Activated naive CD8-positive, alpha-beta T cell treated with anti-CD3 and anti-CD28 coated beads, Interleukin-2, amount 50 U/mL, for 24 hours (primary cell): ENCODE data around the gene NOXO1.
"Not testable (repeated sequence)": the region's sequence is repeated elsewhere in the genome, so short reads cannot be mapped to it uniquely, and the experiment has no call there.

Experiments used
- ATAC-seq: fragments of 150-1000 bp; cut with Tn5 transposase; one replicate; pipeline ENCODE4 v1.10.0; 2021
- DNase-seq: peaks from one replicate; pipeline ENCODE4 v3.0.0; 2021
- H3K27ac Mint-ChIP-seq: one replicate; pipeline ENCODE4 v1.8.0; 2021; ENCODE audit warnings: mild to moderate bottlenecking, mixed read lengths
- H3K27me3 Mint-ChIP-seq: one replicate; pipeline ENCODE4 v1.8.0; 2021; ENCODE audit warnings: mixed read lengths
- H3K36me3 Mint-ChIP-seq: one replicate; pipeline ENCODE4 v1.8.0; 2021; ENCODE audit warnings: low read depth, mixed read lengths
- H3K4me1 Mint-ChIP-seq: one replicate; pipeline ENCODE4 v1.8.0; 2021; ENCODE audit warnings: mixed read lengths
- H3K4me3 Mint-ChIP-seq: one replicate; pipeline ENCODE4 v1.8.0; 2021; ENCODE audit warnings: mild to moderate bottlenecking, moderate library complexity, mixed read lengths
- H3K9me3 Mint-ChIP-seq: one replicate; pipeline ENCODE4 v1.8.0; 2021; ENCODE audit warnings: mixed read lengths

Gene NOXO1

GRCh38 chr16:2019518-2019920 lies 38.2 kb upstream of the NOXO1 start, which contains the start of gene NPW:
Gene NPW (plus strand): TSS chr16:2019785.
- H3K27ac Mint-ChIP-seq, result no peak within 1 kb of the TSS
- peak within 1 kb of the TSS; percentile 70 for H3K4me3 Mint-ChIP-seq
- H3K27me3 Mint-ChIP-seq, result peaks cover 32% of the 10 kb centered on the region
- H3K4me1 Mint-ChIP-seq, result peaks cover 19% of the 10 kb centered on the region
- no peaks in the 10 kb centered on the region for H3K9me3 Mint-ChIP-seq
- peak; percentile 39 for ATAC-seq
- H3K36me3 Mint-ChIP-seq, result no peaks in the 10 kb centered on the region
- DNase-seq, result peak; percentile 54

- H3K4me1 Mint-ChIP-seq, result peaks cover 7% of the 10 kb centered on the region
- DNase-seq (no peak), ATAC-seq (no peak)
- H3K27ac Mint-ChIP-seq, result no peak overlapping the region
- H3K4me3 Mint-ChIP-seq, result no peak overlapping the region
- H3K9me3 Mint-ChIP-seq, result no peaks in the 10 kb centered on the region
- H3K27me3 Mint-ChIP-seq, result peaks cover 20% of the 10 kb centered on the region
- no peaks in the 10 kb centered on the region for H3K36me3 Mint-ChIP-seq
Measured at GRCh38 chr16:2016407-2016922, 35.2 kb upstream of the NOXO1 start.

- DNase-seq, result no peak
- no peak for ATAC-seq
- Mint-ChIP-seq H3K27me3 (peaks cover 14% of the 10 kb centered on the region), H3K27ac (no peak overlapping the region), H3K4me1 (peaks cover 7% of the 10 kb centered on the region), H3K4me3 (no peak overlapping the region), H3K9me3 (no peaks in the 10 kb centered on the region), H3K36me3 (no peaks in the 10 kb centered on the region)
Measured at GRCh38 chr16:2015947-2016208, 34.6 kb upstream of the NOXO1 start.

- no peak overlapping the region for H3K27ac Mint-ChIP-seq
- ATAC-seq (no peak), DNase-seq (no peak)
- H3K27me3 Mint-ChIP-seq, result peaks cover 10% of the 10 kb centered on the region
- peaks cover under 1% of the 10 kb centered on the region for H3K36me3 Mint-ChIP-seq
- H3K4me3 Mint-ChIP-seq, result no peak overlapping the region
- H3K9me3 Mint-ChIP-seq, result no peaks in the 10 kb centered on the region
- peaks cover 6% of the 10 kb centered on the region for H3K4me1 Mint-ChIP-seq
Measured at GRCh38 chr16:2015117-2015946, 34.1 kb upstream of the NOXO1 start.

GRCh38 chr16:2013527-2013926 lies 32.3 kb upstream of the NOXO1 start:
- H3K27ac Mint-ChIP-seq, result no peak overlapping the region
- peaks cover 12% of the 10 kb centered on the region for H3K4me1 Mint-ChIP-seq
- H3K36me3 Mint-ChIP-seq, result peaks cover 8% of the 10 kb centered on the region
- no peaks in the 10 kb centered on the region for H3K9me3 Mint-ChIP-seq
- ATAC-seq (no peak), DNase-seq (no peak)
- H3K27me3 Mint-ChIP-seq, result peaks cover 2% of the 10 kb centered on the region
- no peak overlapping the region for H3K4me3 Mint-ChIP-seq

GRCh38 chr16:2011726-2012125 lies 30.5 kb upstream of the NOXO1 start:
- Mint-ChIP-seq H3K4me1 (peaks cover 29% of the 10 kb centered on the region), H3K4me3 (peak overlapping the region; percentile 29), H3K36me3 (peaks cover 19% of the 10 kb centered on the region)
- H3K27ac Mint-ChIP-seq, H3K9me3 Mint-ChIP-seq, DNase-seq, ATAC-seq, H3K27me3 Mint-ChIP-seq: not testable (repeated sequence)

GRCh38 chr16:2009791-2010510 lies 28.7 kb upstream of the NOXO1 start, which contains the start of gene ZNF598:
Gene ZNF598 (minus strand): TSS chr16:2009821.
- Mint-ChIP-seq H3K4me1 (peaks cover 42% of the 10 kb centered on the region), H3K27me3 (no peaks in the 10 kb centered on the region), H3K9me3 (no peaks in the 10 kb centered on the region), H3K27ac (peak within 1 kb of the TSS; percentile 97), H3K4me3 (peak within 1 kb of the TSS; percentile 96), H3K36me3 (peaks cover 22% of the 10 kb centered on the region)
- peak; percentile 86 for DNase-seq
- peak; percentile 93 for ATAC-seq

GRCh38 chr16:2009164-2009711 lies 28.0 kb upstream of the NOXO1 start:
- H3K27ac Mint-ChIP-seq, result peak overlapping the region; percentile 82
- H3K9me3 Mint-ChIP-seq, result no peaks in the 10 kb centered on the region
- DNase-seq (no peak), ATAC-seq (peak; percentile 12)
- H3K36me3 Mint-ChIP-seq, result peaks cover 22% of the 10 kb centered on the region
- H3K4me1 Mint-ChIP-seq, result peaks cover 47% of the 10 kb centered on the region
- no peaks in the 10 kb centered on the region for H3K27me3 Mint-ChIP-seq
- H3K4me3 Mint-ChIP-seq, result peak overlapping the region; percentile 96

- peaks cover 47% of the 10 kb centered on the region for H3K4me1 Mint-ChIP-seq
- H3K36me3 Mint-ChIP-seq, result peaks cover 22% of the 10 kb centered on the region
- H3K27ac Mint-ChIP-seq, result peak overlapping the region; percentile 82
- H3K27me3 Mint-ChIP-seq, result no peaks in the 10 kb centered on the region
- DNase-seq, result peak; percentile 65
- H3K9me3 Mint-ChIP-seq, result no peaks in the 10 kb centered on the region
- ATAC-seq, result no peak
- H3K4me3 Mint-ChIP-seq, result peak overlapping the region; percentile 96
Measured at GRCh38 chr16:2008631-2009163, 27.4 kb upstream of the NOXO1 start.

GRCh38 chr16:2008009-2008526 lies 26.8 kb upstream of the NOXO1 start:
- H3K36me3 Mint-ChIP-seq, result peaks cover 22% of the 10 kb centered on the region
- peak overlapping the region; percentile 96 for H3K4me3 Mint-ChIP-seq
- H3K27ac Mint-ChIP-seq, result peak overlapping the region; percentile 82
- peaks cover 47% of the 10 kb centered on the region for H3K4me1 Mint-ChIP-seq
- DNase-seq (peak; percentile 54), ATAC-seq (no peak)
- H3K9me3 Mint-ChIP-seq, result no peaks in the 10 kb centered on the region
- H3K27me3 Mint-ChIP-seq, result no peaks in the 10 kb centered on the region

GRCh38 chr16:2007081-2007836 lies 26.0 kb upstream of the NOXO1 start:
- Mint-ChIP-seq H3K27me3 (no peaks in the 10 kb centered on the region), H3K9me3 (no peaks in the 10 kb centered on the region), H3K4me1 (peaks cover 47% of the 10 kb centered on the region), H3K36me3 (peaks cover 24% of the 10 kb centered on the region), H3K27ac (peak overlapping the region; percentile 82), H3K4me3 (peak overlapping the region; percentile 96)
- no peak for DNase-seq
- ATAC-seq, result no peak

- peak overlapping the region; percentile 62 for H3K27ac Mint-ChIP-seq
- H3K4me1 Mint-ChIP-seq, result peaks cover 45% of the 10 kb centered on the region
- H3K36me3 Mint-ChIP-seq, result peaks cover 26% of the 10 kb centered on the region
- ATAC-seq, result no peak
- peak overlapping the region; percentile 45 for H3K4me3 Mint-ChIP-seq
- no peak for DNase-seq
- H3K27me3 Mint-ChIP-seq, result no peaks in the 10 kb centered on the region
- H3K9me3 Mint-ChIP-seq, result no peaks in the 10 kb centered on the region
Measured at GRCh38 chr16:2006317-2006716, 25.0 kb upstream of the NOXO1 start.

- H3K9me3 Mint-ChIP-seq, result no peaks in the 10 kb centered on the region
- H3K27me3 Mint-ChIP-seq, result no peaks in the 10 kb centered on the region
- no peak overlapping the region for H3K4me3 Mint-ChIP-seq
- ATAC-seq (no peak), DNase-seq (no peak)
- H3K36me3 Mint-ChIP-seq, result peaks cover 29% of the 10 kb centered on the region
- H3K27ac Mint-ChIP-seq, result no peak overlapping the region
- peaks cover 43% of the 10 kb centered on the region for H3K4me1 Mint-ChIP-seq
Measured at GRCh38 chr16:2005646-2006045, 24.4 kb upstream of the NOXO1 start.
